H1 (cell line): Measurements from ENCODE around the gene METTL9.

ENCODE experiments used
- CEBPB ChIP-seq: IDR thresholded peaks from 2 replicates; pipeline ENCODE4 v1.6.1; 2012; ENCODE audit warnings: low read depth, low read length
- CTCF ChIP-seq, 3 experiments: IDR thresholded peaks; 1 replicate in 2 of 3; 2 replicates in 1 of 3; pipeline versions ENCODE4 v1.5.1 to v1.6.1; 2011; ENCODE audit warnings: low read length in 3 of 3, mild to moderate bottlenecking in 3 of 3, inconsistent platforms in 2 of 3, low read depth in 1 of 3, moderate library complexity in 1 of 3; ENCODE audit not compliant: insufficient read depth in 1 of 3; ENCODE audit errors: control extremely low read depth in 1 of 3
- EGR1 ChIP-seq: IDR thresholded peaks from 2 replicates; pipeline ENCODE4 v1.6.1; 2011; ENCODE audit warnings: low read depth, low read length, borderline replicate concordance
- EZH2 ChIP-seq: fragments of 200-600 bp; sonication (generic); IDR thresholded peaks from 2 replicates; pipeline ENCODE4 v1.7.1; 2012; ENCODE audit warnings: low read depth, mild to moderate bottlenecking, moderate library complexity, low read length, inconsistent platforms; ENCODE audit not compliant: severe bottlenecking
- GABPA ChIP-seq: IDR thresholded peaks from 2 replicates; pipeline ENCODE4 v1.6.1; 2011; ENCODE audit warnings: mild to moderate bottlenecking, low read length, moderate library complexity, borderline replicate concordance; ENCODE audit not compliant: insufficient read depth
- NRF1 ChIP-seq: IDR thresholded peaks from 2 replicates; pipeline ENCODE4 v1.6.1; 2011; ENCODE audit warnings: mild to moderate bottlenecking, low read depth, low read length, improper control_type of control experiment
- POLR2AphosphoS5 ChIP-seq: IDR thresholded peaks from 2 replicates; pipeline ENCODE4 v1.6.1; 2011; ENCODE audit warnings: low read depth, low read length
- RAD21 ChIP-seq, 2 experiments: IDR thresholded peaks in 1 of 2; conservative IDR thresholded peaks in 1 of 2; 2 replicates each; pipeline ENCODE4 v1.6.1; 2011; ENCODE audit warnings: low read depth in 2 of 2, low read length in 2 of 2, improper control_type of control experiment in 1 of 2, inconsistent platforms in 1 of 2, mild to moderate bottlenecking in 1 of 2, moderate library complexity in 1 of 2
- TAF1 ChIP-seq: IDR thresholded peaks from 2 replicates; pipeline ENCODE4 v1.6.1; 2011; ENCODE audit warnings: mild to moderate bottlenecking, low read depth, low read length
- TCF12 ChIP-seq: IDR thresholded peaks from 2 replicates; pipeline ENCODE4 v1.6.1; 2011; ENCODE audit warnings: low read depth, mild to moderate bottlenecking, low read length

- TF ChIP-seq EZH2, result no peak
- no peak for TF ChIP-seq RAD21 (IDR thresholded peaks at IDR 0.05 in 1 of 2, conservative IDR thresholded peaks at IDR 0.05 in 1 of 2; ENCODE audit: low read depth in 2 of 2, low read length in 2 of 2)
- no peak for TF ChIP-seq CTCF (IDR thresholded peaks at IDR 0.05; ENCODE audit: control extremely low read depth in 1 of 3, insufficient read depth in 1 of 3, low read depth in 1 of 3, low read length in 3 of 3)
- no peak for TF ChIP-seq TCF12
- no peak for TF ChIP-seq POLR2AphosphoS5
- TF ChIP-seq NRF1, result no peak
- no peak for TF ChIP-seq GABPA
- no peak for TF ChIP-seq EGR1
- TF ChIP-seq TAF1, result no peak
- no peak for TF ChIP-seq CEBPB
These were observed 1.8 kb upstream of the METTL9 start for GRCh38 chr16:21597561-21598030.
